GM18517 (cell line): ENCODE measurements around the gene RBMS3.
A peak's percentile ranks its signal among the peaks of the same experiment; 100 is the strongest.

ENCODE experiments used
- ATAC-seq: cut with Tn5 transposase; IDR thresholded peaks from one replicate; pipeline ENCODE4 v1.9.1; 2021; ENCODE audit warnings: mild to moderate bottlenecking, moderate library complexity; ENCODE audit not compliant: unreplicated experiment

Gene RBMS3

GRCh38 chr3:29914861-29915524, 634.1 kb downstream of the RBMS3 start:
- ATAC-seq, result no peak

DNA sequence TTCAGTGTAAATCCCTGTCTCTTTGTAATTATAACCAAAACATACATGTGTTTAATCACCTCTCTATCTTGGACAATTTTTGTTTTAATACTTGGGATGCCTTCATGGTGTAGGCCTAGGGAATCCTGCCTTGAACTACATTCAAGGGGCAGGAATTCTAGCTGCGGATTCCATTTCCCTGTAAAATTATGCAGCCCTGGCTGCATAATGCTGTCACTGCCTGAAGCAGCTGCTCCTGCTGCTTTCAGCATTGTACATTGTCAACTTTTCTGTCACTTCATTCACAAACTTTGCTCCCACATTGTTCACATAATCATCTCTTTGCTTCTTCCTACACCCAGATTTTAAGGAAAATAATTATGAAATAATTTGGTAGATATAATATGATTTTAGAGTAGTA, 638.7 kb downstream of the RBMS3 start:
- no peak for ATAC-seq

DNA sequence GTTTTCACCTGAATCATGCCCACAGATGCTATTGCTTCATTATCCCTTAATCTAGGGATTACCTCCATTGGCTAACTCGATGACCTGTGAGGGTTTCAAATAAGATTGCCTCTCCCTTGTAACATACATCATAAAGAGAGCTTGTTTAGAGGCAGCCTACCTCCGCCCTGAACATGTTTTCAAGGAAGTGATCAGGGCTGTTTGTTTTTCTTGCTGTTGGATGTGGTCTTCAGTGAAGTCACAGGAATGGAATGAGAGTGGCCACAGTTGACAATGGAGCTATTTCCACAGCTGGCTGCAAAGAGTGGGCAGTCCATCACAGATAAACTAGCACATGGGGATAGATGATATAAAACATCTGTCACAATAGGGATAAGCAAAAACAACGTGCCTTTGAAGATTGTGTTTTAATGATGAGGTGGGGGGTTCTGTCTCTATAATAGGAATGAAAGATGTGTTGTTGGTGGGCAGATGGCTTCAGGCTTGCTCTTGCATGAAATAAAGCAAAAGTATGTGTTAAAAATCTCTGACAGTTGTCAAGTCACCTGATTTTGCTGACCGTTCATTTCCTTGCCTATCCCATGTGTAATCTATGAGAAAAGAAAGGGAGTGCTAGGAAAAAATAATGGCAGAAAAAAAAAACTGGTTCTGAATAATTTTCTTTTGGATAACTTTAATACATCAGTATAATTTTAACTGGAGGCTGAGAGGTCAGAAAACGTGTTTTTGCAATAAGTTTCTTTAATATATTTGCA, 642.3 kb downstream of the RBMS3 start:
- ATAC-seq, result no peak

- ATAC-seq, result no peak
Observed at GRCh38 chr3:29924783-29925561, 644.1 kb downstream of the RBMS3 start.

DNA sequence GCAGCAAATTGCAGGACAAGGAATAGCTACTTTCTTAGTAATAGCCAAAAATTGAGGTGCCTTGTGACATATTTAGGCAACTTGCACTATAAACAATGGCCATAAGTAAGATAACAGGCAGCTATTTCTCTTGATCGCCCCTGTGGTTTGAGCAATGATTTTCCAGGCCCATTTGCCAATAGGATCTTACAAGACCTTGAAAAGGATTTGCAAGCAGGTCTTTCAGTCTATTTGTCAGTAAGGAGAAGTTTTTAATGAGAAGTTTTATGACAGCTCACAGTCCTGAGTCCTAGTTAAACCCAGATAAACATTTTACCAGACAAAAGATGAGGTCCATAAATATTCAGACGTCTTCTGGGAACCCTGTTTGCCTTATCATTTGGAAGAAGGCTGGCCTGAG, 645.5 kb downstream of the RBMS3 start:
- ATAC-seq, result no peak

DNA sequence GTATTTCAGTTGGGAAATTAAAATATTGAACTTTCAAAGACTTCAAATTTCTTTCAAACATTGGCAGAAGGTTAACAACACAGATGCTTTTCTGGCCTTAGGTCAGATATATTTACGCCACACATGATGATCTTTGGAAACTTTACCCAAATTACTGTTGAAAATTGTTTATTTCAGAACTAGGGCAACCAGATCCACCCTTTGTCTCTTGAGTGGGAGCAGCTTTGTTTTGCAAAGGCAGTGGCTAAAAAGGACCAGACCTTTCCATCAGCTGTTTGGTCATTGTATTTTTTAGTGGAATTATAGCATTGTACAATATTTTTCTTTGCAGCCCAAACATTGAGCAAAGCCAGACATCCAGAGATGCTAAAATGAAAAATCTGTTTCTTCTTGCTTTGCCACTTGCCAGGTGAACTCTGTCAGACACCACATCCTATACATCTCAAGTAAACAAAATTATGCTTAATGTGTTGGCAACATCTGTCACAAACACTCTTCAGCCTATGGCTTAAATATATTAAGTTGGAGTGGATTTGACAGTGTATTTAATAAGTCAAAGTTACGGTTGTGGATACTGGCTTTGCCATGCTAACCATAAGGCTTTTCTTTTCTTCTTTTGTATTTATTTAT, 651.9 kb downstream of the RBMS3 start:
- ATAC-seq, result no peak

DNA sequence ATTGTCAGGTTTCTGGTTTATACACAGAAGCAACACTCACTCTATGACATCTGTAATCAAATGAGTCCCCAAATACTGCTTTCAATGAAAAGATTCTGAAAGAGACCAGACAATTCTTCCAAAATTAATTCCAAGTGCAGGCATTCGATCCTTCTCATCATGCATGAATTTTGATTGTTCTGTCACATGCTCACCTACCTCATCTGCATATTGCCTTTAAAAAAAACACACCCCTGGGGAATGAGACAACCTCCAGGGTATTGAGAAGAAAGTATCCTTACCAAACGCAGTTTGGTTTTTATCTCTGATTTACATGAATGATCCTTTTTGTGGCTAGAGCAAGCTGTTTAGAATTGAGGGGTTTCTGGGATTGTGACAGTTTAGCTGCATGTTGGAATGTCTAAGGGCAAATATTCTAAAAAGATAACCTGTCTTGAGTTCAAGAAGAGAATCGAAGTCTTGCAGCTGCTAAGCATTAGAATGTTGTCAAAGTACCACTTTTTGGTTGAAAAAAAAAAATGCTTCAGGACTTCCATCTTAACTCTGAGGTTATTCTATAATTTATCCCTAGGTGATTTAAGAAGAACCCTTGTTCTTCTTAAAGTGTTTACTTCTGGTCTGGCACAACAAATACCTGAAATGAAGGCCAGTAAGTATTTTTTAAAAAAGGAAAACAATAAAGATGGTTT, 653.1 kb downstream of the RBMS3 start:
- no peak for ATAC-seq

GRCh38 chr3:29934751-29935150, 653.9 kb downstream of the RBMS3 start:
- ATAC-seq, result no peak

GRCh38 chr3:29936054-29936453, 655.2 kb downstream of the RBMS3 start:
- ATAC-seq, result peak; percentile 96

DNA sequence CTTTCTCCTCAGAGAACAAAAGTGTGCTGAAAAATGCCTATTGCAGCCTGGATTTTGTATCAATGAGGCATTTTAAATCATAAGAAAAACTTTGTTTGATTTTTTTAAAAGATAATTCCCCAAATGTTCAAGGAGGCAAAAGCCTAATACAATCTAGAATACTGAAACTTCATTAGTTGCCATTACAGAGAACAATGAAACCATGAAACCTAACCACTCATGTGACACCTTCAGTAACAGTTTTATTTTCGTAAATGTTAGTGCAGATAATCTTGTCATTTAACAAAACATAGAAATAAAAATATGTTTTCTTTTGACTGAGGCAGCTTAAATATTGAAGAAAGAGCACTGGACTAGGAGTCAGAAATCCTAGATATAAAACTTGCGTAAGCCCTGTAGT, 655.9 kb downstream of the RBMS3 start:
- peak; percentile 41 for ATAC-seq

DNA sequence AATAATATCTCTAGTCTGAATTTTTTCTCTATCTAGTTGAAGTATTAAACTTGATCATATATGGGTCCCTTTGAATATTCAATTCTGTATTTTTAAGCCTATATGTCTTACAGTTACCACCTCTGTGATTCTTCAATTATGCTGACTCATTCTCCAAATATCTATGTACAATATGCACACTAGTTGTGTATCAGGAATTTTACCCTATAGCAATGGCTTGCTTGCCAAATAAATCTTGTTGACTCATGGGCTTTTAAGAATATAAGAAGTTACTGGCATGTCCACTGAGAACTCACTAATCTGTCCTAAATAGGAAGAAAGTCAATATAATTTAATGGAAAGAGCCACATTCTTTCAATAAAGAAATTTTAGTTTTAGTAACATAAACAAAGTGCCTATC, 656.3 kb downstream of the RBMS3 start:
- no peak for ATAC-seq

GRCh38 chr3:29940759-29941323, 660.0 kb downstream of the RBMS3 start:
- ATAC-seq, result no peak

DNA sequence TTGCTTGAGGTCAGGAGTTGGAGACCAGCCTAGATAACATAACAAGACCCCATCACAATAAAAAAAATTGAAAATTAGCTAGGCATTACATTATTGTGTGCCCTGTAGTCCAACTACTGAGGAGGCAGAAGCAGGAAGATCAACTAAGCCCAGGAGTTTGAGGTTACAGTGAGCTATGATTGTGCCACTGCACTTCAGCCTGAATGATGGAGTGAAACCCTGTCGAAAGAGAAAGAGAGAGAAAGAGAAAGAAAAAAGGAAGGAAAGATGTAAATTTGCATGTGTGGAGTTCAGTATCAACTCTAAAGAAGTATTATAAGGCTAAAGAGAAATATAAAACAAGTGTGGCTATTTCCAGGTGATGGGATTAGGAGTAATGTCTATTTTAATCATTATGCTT, 661.4 kb downstream of the RBMS3 start:
- ATAC-seq, result no peak

DNA sequence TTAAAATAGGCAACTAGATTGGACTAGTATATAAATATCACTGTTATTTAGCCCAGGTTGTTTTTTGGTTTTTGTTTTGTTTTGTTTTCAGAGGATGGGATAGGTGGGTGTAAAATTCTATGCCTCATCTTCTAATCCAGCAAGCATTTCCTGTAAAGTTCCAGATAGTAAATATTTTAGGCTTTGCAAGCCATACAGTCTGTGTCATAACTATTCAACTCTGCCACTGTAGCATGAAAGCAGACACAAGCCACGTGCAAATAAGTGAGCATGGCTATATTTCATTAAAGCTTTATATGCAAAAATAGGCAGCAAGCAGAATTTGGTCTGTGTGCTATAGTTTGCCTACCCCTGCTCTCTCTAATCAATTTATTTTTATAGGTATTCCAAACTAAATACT, 668.3 kb downstream of the RBMS3 start:
- ATAC-seq, result no peak

- ATAC-seq, result no peak
Observed at GRCh38 chr3:29949940-29950616, 669.2 kb downstream of the RBMS3 start.

- no peak for ATAC-seq
Observed at GRCh38 chr3:29952431-29952830, 671.6 kb downstream of the RBMS3 start.

DNA sequence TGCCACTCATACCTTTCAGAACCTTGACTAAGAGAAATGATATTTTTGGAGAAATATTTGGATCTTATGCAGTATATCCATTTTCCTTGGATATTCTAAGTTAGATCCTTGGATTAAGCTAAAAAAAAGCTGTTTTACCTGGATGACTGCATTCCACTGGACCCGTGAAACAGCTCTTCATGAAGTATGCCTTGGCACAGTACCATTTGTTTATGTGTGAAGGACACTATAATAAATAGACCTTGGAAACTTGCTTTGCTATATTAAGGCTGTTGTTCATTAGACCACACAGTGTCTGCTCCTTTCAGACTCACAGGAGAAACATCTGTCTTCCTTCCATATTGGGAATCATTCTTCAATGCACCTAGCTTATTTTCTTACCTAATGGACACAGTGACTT, 674.5 kb downstream of the RBMS3 start:
- ATAC-seq, result no peak

- no peak for ATAC-seq
Observed at GRCh38 chr3:29958816-29959215, 677.9 kb downstream of the RBMS3 start.

DNA sequence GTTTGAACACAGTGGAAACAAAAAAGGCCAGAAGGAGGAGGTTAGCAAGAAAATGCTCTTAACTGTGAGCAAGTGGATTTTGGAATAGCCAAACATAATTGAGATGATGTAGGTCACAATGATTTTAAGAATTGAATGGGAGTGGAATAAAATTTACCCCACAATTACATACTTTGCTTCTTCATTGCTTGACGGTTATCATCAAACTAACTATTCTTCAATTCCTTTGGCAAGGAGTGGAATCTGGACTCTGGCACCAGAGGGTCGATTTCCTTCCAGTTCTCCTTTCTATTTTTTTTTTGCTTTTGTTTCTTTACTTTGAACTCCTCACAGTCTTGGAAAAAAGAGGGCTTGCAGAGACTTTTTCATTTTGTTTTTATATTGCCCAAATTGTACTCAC, 691.0 kb downstream of the RBMS3 start:
- no peak for ATAC-seq
